ENCODE results near the gene FAM193B.

DNA sequence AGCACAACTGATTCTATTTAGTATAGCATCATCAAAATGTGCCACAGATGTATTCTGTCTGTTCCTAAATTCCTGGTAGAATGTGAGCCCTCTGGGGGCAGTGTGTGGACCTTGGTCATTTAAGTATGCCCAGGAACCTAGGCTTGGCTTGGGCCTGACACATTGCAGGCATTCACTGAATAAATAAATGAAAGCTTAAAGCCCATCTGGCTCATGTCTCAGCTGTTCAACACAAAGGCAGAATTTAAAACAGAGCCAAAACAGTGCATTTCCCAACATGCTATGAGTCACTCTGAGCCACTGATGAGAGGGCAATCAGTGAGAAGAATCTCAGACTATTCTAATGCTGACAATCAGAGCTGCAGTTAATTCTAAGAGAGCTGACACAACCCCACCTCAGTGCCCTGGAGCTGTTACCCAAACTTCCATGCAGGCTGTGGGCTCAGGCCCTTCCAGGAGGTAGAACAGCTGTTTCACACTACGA, 8.1 kb downstream of the FAM193B start:
- TF ChIP-seq, protein P1, sequence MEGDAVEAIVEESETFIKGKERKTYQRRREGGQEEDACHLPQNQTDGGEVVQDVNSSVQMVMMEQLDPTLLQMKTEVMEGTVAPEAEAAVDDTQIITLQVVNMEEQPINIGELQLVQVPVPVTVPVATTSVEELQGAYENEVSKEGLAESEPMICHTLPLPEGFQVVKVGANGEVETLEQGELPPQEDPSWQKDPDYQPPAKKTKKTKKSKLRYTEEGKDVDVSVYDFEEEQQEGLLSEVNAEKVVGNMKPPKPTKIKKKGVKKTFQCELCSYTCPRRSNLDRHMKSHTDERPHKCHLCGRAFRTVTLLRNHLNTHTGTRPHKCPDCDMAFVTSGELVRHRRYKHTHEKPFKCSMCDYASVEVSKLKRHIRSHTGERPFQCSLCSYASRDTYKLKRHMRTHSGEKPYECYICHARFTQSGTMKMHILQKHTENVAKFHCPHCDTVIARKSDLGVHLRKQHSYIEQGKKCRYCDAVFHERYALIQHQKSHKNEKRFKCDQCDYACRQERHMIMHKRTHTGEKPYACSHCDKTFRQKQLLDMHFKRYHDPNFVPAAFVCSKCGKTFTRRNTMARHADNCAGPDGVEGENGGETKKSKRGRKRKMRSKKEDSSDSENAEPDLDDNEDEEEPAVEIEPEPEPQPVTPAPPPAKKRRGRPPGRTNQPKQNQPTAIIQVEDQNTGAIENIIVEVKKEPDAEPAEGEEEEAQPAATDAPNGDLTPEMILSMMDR (IDR thresholded peaks at IDR 0.05; ENCODE audit: insufficient read depth, low read length, poor library complexity, severe bottlenecking): no peak
- no peak for TF ChIP-seq EZH2phosphoT487 (conservative IDR thresholded peaks at IDR 0.05; ENCODE audit: low read length)
